Epidermal melanocyte (primary cell): ENCODE data around the gene APOL1.

Experiments
- DNase-seq: peaks from one replicate; pipeline ENCODE4 v3.0.0; 2011; ENCODE audit warnings: low spot score; ENCODE audit not compliant: insufficient read length

APOL1 gene

GRCh38 chr22:36291831-36292740 is 39.2 kb downstream of the APOL1 start:
- DNase-seq, result no peak

GRCh38 chr22:36292823-36293530 is 40.0 kb downstream of the APOL1 start:
- no peak for DNase-seq

GRCh38 chr22:36293606-36294292 is 40.8 kb downstream of the APOL1 start:
- no peak for DNase-seq

- DNase-seq, result no peak
These were observed 41.3 kb downstream of the APOL1 start for GRCh38 chr22:36294293-36294620.

GRCh38 chr22:36294801-36295200 is 41.9 kb downstream of the APOL1 start:
- no peak for DNase-seq

GRCh38 chr22:36295247-36295646 is 42.3 kb downstream of the APOL1 start:
- no peak for DNase-seq

GRCh38 chr22:36296690-36297089 is 43.8 kb downstream of the APOL1 start:
- no peak for DNase-seq

- DNase-seq, result no peak
These were observed 44.6 kb downstream of the APOL1 start for GRCh38 chr22:36297568-36297967.

- no peak for DNase-seq
These were observed 45.2 kb downstream of the APOL1 start for GRCh38 chr22:36298118-36298517.

GRCh38 chr22:36298601-36299000 is 45.7 kb downstream of the APOL1 start:
- DNase-seq, result no peak

GRCh38 chr22:36299295-36299694 is 46.4 kb downstream of the APOL1 start:
- DNase-seq, result no peak

GRCh38 chr22:36299911-36300310 is 47.0 kb downstream of the APOL1 start:
- no peak for DNase-seq

- DNase-seq, result no peak
These were observed 47.7 kb downstream of the APOL1 start for GRCh38 chr22:36300396-36301212.

- DNase-seq, result peak; percentile 42
These were observed 48.5 kb downstream of the APOL1 start for GRCh38 chr22:36301384-36301828.

GRCh38 chr22:36301851-36302250 is 48.9 kb downstream of the APOL1 start:
- DNase-seq, result no peak

GRCh38 chr22:36302439-36303114 is 49.6 kb downstream of the APOL1 start:
- DNase-seq, result no peak

GRCh38 chr22:36303115-36303467 is 50.2 kb downstream of the APOL1 start:
- DNase-seq, result no peak

GRCh38 chr22:36303874-36304273 is 50.9 kb downstream of the APOL1 start:
- DNase-seq, result no peak

- DNase-seq, result no peak
These were observed 51.5 kb downstream of the APOL1 start for GRCh38 chr22:36304429-36304828.

GRCh38 chr22:36305813-36306212 is 52.9 kb downstream of the APOL1 start:
- DNase-seq, result no peak

- no peak for DNase-seq
These were observed 53.3 kb downstream of the APOL1 start for GRCh38 chr22:36306227-36306626.
